Endothelial cell of umbilical vein (primary cell): Measurements from ENCODE around the gene SETDB1.

Experiments
- CTCF ChIP-seq, 2 donors: IDR thresholded peaks; 1 replicate in 1 of 2; 2 replicates in 1 of 2; pipeline ENCODE4 v1.5.1; 2011; ENCODE audit warnings: low read length in 2 of 2, mild to moderate bottlenecking in 2 of 2, moderate library complexity in 2 of 2, control low read depth in 1 of 2, inconsistent platforms in 1 of 2, low read depth in 1 of 2; ENCODE audit not compliant: insufficient read depth in 1 of 2; ENCODE audit errors: extremely low read depth in 1 of 2
- EZH2 ChIP-seq: IDR thresholded peaks from 2 replicates; pipeline ENCODE4 v1.6.1; 2012; ENCODE audit warnings: borderline replicate concordance, low read depth, mild to moderate bottlenecking, moderate library complexity, low read length, inconsistent platforms; ENCODE audit not compliant: severe bottlenecking
- FOS ChIP-seq: IDR thresholded peaks from 2 replicates; pipeline ENCODE4 v1.6.1; 2011; ENCODE audit warnings: mild to moderate bottlenecking, low read length, moderate library complexity, borderline replicate concordance; ENCODE audit not compliant: insufficient read depth
- GATA2 ChIP-seq: IDR thresholded peaks from 2 replicates; pipeline ENCODE4 v1.7.0; 2011; ENCODE audit warnings: low read depth, mild to moderate bottlenecking, moderate library complexity, mixed read lengths, low read length; ENCODE audit not compliant: insufficient read length, insufficient read depth
- JUN ChIP-seq: IDR thresholded peaks from 2 replicates; pipeline ENCODE4 v1.6.1; 2011; ENCODE audit warnings: borderline replicate concordance, low read depth; ENCODE audit not compliant: insufficient read length, insufficient read depth
- MAX ChIP-seq: IDR thresholded peaks from 2 replicates; pipeline ENCODE4 v1.6.1; 2011; ENCODE audit not compliant: insufficient read depth, insufficient read length
- MYC ChIP-seq: IDR thresholded peaks from one replicate; pipeline ENCODE4 v1.6.1; 2011; ENCODE audit warnings: mild to moderate bottlenecking, low read depth, low read length
- POLR2A ChIP-seq: IDR thresholded peaks from 2 replicates; pipeline ENCODE4 v1.6.1; 2012; ENCODE audit warnings: low read depth, mild to moderate bottlenecking, control low read depth, low read length
- POLR2AphosphoS5 ChIP-seq: IDR thresholded peaks from 2 replicates; pipeline ENCODE4 v1.6.1; 2012; ENCODE audit warnings: low read depth, mild to moderate bottlenecking, control low read depth, low read length, moderate library complexity; ENCODE audit not compliant: insufficient read depth

- TF ChIP-seq POLR2A (no peak), CTCF (IDR thresholded peaks at IDR 0.05; ENCODE audit: extremely low read depth in 1 of 2, insufficient read depth in 1 of 2, low read depth in 1 of 2, low read length in 2 of 2) (no peak), MAX (no peak), JUN (no peak), POLR2AphosphoS5 (no peak), EZH2 (no peak), FOS (peak; percentile 14), MYC (no peak), GATA2 (no peak)
These were observed 85.1 kb downstream of the SETDB1 start for GRCh38 chr1:151011154-151011850.
